Omental fat pad (tissue), 4 donors: Measurements from ENCODE around the gene CASZ1. TPM values are rescaled to one million over a fixed set of nuclear protein-coding genes. Genes with fewer than 3 reads are reported as not detected.

Experiments used
- ATAC-seq: fragments of 150-250 bp; one replicate; pipeline ENCODE4 v1.9.1; 2016; ENCODE audit warnings: mild to moderate bottlenecking, moderate library complexity; ENCODE audit not compliant: low FRiP score
- DNase-seq: peaks from one replicate; pipeline ENCODE4 v3.0.0-alpha.2; 2019; ENCODE audit warnings: low spot score
- total RNA-seq, 4 donors: library from RNA; depleted of rRNA; stranded (reverse); fragments of >200 nt; gene quantifications; one replicate each; pipeline ENCODE4 v1.1.0, GENCODE V29; 2016
- TF ChIP-seq, protein P1 (sequence below), 3 donors: fragments of 450-650 bp; IDR thresholded peaks; one replicate each; pipeline ENCODE4 v1.5.1; 2016 to 2017; ENCODE audit warnings: antibody characterized with exemption in 3 of 3, mild to moderate bottlenecking in 3 of 3, moderate library complexity in 2 of 3

The CASZ1 gene
- total RNA-seq, 4 donors from 2014 or later: 2.5 to 7.9 (median 6.0) TPM

DNA sequence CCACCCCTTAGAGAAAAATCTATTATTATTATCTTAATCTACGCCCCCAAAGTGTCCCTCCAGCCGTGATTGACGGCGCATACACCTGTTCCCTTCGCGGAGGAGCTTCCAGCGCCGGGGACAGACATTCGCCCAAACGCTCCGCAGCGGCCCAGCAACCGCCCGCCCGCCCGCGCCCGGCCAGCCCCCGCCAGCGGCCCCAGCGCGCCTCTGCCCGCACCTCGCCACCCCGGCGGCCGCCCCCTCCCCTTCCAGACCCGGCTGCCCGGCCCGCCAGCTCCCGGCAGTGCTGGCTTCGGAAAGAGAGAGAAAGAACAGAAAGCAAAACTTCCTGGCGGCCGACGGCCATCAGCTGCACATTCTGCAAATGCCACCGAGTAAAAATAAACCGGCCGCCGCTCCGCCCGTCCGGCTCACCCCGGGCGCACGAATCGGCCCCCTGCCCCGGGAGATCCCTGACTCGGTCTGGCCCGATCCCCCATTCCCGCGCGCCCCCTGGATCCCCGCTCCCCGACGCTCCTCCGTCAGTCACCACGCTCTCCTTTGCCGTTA, 1.6 kb downstream of the CASZ1 start:
- TF ChIP-seq, protein P1, sequence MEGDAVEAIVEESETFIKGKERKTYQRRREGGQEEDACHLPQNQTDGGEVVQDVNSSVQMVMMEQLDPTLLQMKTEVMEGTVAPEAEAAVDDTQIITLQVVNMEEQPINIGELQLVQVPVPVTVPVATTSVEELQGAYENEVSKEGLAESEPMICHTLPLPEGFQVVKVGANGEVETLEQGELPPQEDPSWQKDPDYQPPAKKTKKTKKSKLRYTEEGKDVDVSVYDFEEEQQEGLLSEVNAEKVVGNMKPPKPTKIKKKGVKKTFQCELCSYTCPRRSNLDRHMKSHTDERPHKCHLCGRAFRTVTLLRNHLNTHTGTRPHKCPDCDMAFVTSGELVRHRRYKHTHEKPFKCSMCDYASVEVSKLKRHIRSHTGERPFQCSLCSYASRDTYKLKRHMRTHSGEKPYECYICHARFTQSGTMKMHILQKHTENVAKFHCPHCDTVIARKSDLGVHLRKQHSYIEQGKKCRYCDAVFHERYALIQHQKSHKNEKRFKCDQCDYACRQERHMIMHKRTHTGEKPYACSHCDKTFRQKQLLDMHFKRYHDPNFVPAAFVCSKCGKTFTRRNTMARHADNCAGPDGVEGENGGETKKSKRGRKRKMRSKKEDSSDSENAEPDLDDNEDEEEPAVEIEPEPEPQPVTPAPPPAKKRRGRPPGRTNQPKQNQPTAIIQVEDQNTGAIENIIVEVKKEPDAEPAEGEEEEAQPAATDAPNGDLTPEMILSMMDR (IDR thresholded peaks at IDR 0.05): no peak
- ATAC-seq: no peak
- no peak for DNase-seq

DNA sequence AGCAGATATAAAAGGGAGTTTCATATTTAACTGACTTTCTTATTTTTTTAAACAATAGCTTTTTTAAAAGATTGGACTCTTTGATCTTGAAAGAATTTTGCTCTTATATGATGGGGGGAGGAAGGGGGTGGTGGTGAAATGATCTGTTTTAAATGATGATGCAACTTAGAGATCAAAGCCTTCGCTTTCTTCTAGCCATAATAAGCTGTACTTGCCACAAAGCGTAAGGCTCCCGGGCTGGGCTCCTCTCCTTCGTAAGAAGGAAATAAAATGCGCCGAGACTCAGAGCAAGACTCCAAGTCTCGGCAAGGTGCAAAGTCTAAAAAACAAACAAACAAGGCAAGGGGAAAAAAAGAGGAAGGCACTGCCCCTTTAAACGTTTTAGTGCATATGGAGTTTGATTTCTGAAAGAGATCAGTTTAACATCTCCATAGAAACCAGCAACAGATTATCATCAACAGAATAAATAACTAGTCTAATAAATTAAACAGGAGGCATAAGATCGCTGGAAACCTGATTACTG, 3.3 kb downstream of the CASZ1 start:
- DNase-seq: no peak
- ATAC-seq: no peak

DNA sequence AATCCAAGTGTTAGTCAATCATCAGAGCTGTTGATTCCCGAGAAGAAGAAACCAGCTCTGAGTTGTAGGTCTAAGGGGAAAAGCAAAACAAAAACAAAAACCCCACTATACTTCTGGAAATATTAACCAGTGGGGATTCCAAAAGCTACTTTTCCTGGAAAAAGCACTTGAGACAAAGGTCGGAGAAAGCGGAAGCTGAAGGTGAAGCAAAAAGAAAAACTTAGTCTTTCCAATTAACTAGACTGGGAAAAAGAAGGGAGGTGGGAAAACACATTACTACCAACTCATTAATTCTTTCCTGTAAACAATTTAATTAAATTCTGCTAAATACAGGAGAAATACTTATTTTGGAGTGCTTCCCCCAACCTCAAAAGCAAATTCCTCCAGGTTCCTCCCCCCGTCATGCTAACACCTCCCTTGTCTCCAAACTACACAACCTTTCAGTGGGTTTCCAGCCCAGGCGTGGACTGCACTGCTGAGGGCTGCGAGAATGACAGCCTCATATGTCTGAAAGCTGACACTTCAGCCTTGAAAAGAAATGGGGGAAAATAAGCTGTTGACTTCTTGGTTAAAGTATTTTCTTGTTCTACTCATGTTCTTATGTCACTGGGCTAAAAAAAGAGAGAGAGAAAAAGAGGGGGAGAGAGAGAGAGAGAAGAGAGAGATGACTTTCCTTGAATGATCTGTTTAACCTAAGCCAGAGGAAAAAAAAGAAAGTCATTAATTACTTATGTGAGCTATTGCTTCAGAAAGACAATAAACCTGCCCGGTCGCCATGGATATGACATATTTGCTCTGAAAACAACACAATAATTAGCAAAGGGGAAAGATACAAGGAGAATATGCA, 5.1 kb downstream of the CASZ1 start:
- TF ChIP-seq, protein P1 (IDR thresholded peaks at IDR 0.05): no peak
- no peak for DNase-seq
- ATAC-seq: no peak

More for the DNA sequence above, 3.3 kb downstream of the CASZ1 start:
- TF ChIP-seq, protein P1 (IDR thresholded peaks at IDR 0.05): no peak

DNA sequence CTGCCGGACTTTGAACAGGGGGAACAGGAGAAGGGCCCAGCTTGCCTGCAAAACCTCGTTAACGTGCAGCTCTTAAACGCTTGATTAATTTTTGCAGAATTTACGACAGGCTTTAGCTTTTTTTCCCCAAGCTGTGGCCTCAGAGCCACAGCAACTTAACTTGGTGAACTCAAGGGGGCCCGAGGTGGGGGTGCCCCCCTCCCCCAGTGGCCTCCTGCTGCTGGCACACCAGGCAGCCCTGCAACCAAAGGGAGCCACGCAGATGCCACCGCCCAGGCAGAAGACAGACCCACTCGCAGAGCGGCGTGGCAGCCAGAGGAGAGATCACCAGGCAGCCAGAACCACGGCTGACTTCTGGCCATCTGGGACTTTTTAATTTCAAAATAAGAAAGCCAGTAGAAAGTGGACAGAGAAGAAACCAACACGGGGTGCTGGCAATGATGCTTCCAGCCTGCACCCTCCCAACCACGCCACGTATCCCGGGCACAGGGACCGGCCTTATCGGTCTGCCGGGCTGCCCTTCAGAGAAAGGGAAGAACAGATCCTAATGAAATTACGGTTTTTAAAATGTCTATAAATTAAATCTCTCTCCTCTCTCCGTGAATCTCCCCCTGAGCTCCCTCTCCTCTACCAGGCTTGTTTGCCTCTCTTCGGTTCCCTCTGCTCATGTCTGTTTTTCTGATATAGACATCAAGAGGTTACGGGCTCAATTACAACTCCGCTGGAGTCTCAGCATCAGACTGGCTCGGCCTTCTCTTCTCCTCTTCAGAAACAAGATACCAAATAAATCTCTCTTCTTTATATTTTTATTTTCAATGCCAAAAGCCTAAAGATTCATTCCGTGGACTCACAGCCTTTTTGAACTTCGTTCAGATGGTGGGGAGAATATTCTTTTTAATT, 6.4 kb downstream of the CASZ1 start:
- TF ChIP-seq, protein P1 (IDR thresholded peaks at IDR 0.05): no peak
- no peak for ATAC-seq
- DNase-seq: no peak

DNA sequence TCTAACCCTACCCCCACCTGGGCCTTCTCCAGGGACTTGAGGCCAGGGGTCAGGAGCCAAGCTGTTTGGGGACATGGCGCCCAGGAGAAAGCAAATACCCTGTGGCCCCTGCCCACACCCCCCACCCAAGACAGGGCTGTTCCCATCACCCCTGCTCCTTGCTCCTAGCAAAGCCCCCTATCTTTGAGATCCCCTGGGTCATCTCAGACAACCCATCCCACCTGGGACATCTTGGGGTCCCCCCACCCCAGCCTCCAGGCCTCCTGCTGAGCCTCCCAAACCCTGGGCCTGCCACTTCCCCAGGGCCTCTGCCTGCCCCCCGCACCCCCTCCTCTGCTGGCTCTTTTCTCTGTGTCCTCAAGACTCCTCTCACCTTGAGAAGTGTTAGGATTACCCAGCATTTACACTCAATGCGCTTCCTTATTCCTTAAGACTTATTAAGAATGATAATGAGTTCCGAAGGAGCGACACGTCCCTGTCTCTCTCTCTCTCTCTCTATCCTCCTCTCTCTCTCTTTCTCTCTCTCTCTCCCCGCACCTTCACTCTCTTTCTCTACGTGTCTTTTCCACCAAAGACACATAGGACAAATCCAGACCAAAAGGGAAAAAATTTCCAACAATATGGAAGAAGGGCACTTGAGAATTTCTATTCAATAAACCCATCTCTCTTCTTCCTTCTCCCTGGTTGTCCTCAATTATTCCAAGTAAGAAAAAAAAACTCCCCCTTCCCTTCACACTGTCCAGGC, 7.2 kb downstream of the CASZ1 start:
- no peak for ATAC-seq
- TF ChIP-seq, protein P1 (IDR thresholded peaks at IDR 0.05): no peak
- DNase-seq: no peak

DNA sequence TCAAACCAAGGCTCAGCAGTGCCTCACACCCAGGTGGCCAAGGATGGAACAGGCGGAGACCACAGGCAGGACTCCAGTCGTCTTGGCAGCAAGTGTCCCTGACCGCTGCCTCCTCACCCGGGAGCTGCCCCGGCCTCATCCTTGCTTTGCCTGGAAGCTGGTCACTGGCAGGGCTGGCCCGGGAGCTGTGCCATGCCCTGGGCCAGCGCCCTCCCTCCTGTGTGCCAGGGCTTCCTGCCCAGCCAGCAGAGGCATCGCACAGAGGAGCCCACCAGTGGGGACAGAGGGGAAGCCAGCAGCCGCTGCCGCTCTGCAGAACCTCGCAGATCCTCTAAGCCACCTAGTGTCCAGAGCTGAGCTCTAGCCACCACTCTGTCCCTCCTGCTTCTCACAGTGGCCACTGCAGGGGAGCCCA, 7.8 kb downstream of the CASZ1 start:
- DNase-seq (no peak), ATAC-seq (no peak)
- TF ChIP-seq, protein P1 (IDR thresholded peaks at IDR 0.05): no peak
